Peyer's patch (tissue), 4 donors: Measurements from ENCODE around the gene ITSN1.

Source experiments
- CTCF ChIP-seq, 6 experiments: fragments of 450-650 bp in 4 of 6; fragments of 200-600 bp in 2 of 6; sonication (generic) in 1 of 6; IDR thresholded peaks; one replicate each; pipeline ENCODE4 v1.5.1; 2017 to 2019; ENCODE audit warnings: antibody characterized with exemption in 6 of 6, mild to moderate bottlenecking in 3 of 6, moderate library complexity in 1 of 6
- POLR2A ChIP-seq, 2 donors: fragments of 450-650 bp; IDR thresholded peaks; one replicate each; pipeline ENCODE4 v1.5.1; 2017; ENCODE audit warnings: antibody characterized with exemption in 2 of 2, mild to moderate bottlenecking in 2 of 2, moderate library complexity in 2 of 2

DNA sequence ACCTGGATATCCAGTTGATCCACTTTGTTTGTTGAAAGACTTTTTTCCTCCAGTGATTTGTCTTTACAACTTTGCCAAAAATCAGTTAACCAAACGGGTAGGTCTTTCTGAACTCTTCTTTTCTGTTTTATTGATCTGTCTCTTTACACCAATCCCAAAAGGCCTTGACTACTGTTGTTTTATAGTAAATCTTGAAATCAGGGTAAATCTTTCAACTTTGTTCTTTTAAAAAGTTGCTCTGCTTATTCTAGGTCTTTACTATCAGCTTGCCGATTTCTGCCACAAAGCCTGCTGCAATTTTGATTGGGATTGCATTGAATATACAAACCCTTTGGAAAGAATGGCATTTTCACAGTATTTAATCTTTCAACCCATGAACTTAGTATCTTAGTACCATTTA is 66.6 kb downstream of the ITSN1 start:
- TF ChIP-seq CTCF (IDR thresholded peaks at IDR 0.05): no peak
- TF ChIP-seq POLR2A (IDR thresholded peaks at IDR 0.05): no peak
